ENCODE measurements around the gene PECR. TPM values are rescaled to one million over a fixed set of nuclear protein-coding genes. Genes with fewer than 3 reads are reported as not detected.
A peak's percentile ranks its signal among the peaks of the same experiment; 100 is the strongest.

Gene PECR
- total and polyA plus RNA-seq, 2 of the 13 experiments (the other 11 are each of a cell fraction or from before 2014, with no cell fraction given) = 151 to 153 TPM

DNA sequence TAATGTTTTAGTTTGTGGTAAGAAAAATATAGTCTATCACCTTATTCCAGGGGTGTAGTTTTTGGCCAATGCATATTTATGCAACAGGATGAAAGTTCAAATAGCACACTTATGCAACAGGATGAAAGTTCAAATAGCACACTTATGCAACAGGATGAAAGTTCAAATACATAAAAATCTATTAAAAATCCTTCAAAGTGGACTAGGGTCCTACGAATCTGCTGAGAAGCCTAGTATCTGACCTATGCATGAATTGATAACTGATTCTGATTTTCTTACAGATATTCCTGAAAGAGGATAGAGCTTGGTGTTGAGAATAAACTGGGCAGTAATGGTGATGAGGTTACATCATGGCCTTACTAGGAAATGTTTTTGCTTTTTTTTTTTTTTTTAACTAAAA lies 2.8 kb downstream of the PECR start (continued):
- TF ChIP-seq ZKSCAN8 (CRISPR knock-in tag; IDR thresholded peaks at IDR 0.05; ENCODE audit: borderline replicate concordance) (peak; percentile 93), ATF1 (CRISPR knock-in tag; IDR thresholded peaks at IDR 0.05) (peak; percentile 73; the same call in 1 of the 2 replicates), FOXO4 (CRISPR knock-in tag; conservative IDR thresholded peaks at IDR 0.05) (no peak), DRAP1 (CRISPR knock-in tag; IDR thresholded peaks at IDR 0.05) (peak; percentile 78), ZSCAN5A (CRISPR knock-in tag; IDR thresholded peaks at IDR 0.05; ENCODE audit: borderline replicate concordance) (peak; percentile 92; the same call in 1 of the 2 replicates), ZNF362 (CRISPR knock-in tag; IDR thresholded peaks at IDR 0.05; ENCODE audit: borderline replicate concordance) (peak; percentile 86), RBM22 (optimal IDR thresholded peaks at IDR 0.05; ENCODE audit: low read length) (peak; percentile 63), ARNT2 (CRISPR knock-in tag; IDR thresholded peaks at IDR 0.05; ENCODE audit: low read depth) (peak; percentile 51; the same call in 1 of the 2 replicates), CCDC6 (CRISPR knock-in tag; IDR thresholded peaks at IDR 0.05) (peak; percentile 80; the same call in 1 of the 2 replicates), CSRNP1 (CRISPR knock-in tag; IDR thresholded peaks at IDR 0.05) (no peak), FOXK2 (IDR thresholded peaks at IDR 0.05) (peak; percentile 41; the same call in 1 of the 2 replicates), ZNF709 (CRISPR knock-in tag; IDR thresholded peaks at IDR 0.05) (no peak), ZNF614 (CRISPR knock-in tag; IDR thresholded peaks at IDR 0.05; ENCODE audit: borderline replicate concordance) (peak; percentile 98), ISL2 (CRISPR knock-in tag; IDR thresholded peaks at IDR 0.05) (peak; percentile 89), TBX3 (IDR thresholded peaks at IDR 0.05; ENCODE audit: borderline replicate concordance) (peak; percentile 69; the same call in 1 of the 2 replicates), ZFP1 (CRISPR knock-in tag; IDR thresholded peaks at IDR 0.05) (peak; percentile 99), ETV5 (CRISPR knock-in tag; IDR thresholded peaks at IDR 0.05; ENCODE audit: borderline replicate concordance) (peak; percentile 83; the same call in 1 of the 2 replicates), FOXA1 (IDR thresholded peaks at IDR 0.05) (no peak), FOXA1 (CRISPR knock-in tag; IDR thresholded peaks at IDR 0.05) (peak; percentile 84), ZNF616 (CRISPR knock-in tag; IDR thresholded peaks at IDR 0.05; ENCODE audit: low read depth) (0 out of 2 replicates have a peak, but pooled peaks have one; percentile 36), GATAD2A (CRISPR knock-in tag; IDR thresholded peaks at IDR 0.05) (peak; percentile 100), ZNF33A (CRISPR knock-in tag; IDR thresholded peaks at IDR 0.05; ENCODE audit: borderline replicate concordance) (peak; percentile 88; the same call in 1 of the 2 replicates)
- TF ChIP-seq, protein P1, sequence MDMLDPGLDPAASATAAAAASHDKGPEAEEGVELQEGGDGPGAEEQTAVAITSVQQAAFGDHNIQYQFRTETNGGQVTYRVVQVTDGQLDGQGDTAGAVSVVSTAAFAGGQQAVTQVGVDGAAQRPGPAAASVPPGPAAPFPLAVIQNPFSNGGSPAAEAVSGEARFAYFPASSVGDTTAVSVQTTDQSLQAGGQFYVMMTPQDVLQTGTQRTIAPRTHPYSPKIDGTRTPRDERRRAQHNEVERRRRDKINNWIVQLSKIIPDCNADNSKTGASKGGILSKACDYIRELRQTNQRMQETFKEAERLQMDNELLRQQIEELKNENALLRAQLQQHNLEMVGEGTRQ (IDR thresholded peaks at IDR 0.05; ENCODE audit: low read depth, low read length) = no peak
- TF ChIP-seq, protein P1 (CRISPR knock-in tag; IDR thresholded peaks at IDR 0.05; ENCODE audit: borderline replicate concordance) = no peak
